HCT116 (cell line): ENCODE measurements around the gene ATP13A2. TPM values are rescaled to one million over a fixed set of nuclear protein-coding genes. Genes with fewer than 3 reads are reported as not detected.

Experiments
- ATAC-seq: fragments of 200-7000 bp; cut with Tn5 transposase; 2 replicates; pipeline ENCODE4 v1.9.1; 2020; ENCODE audit warnings: mild to moderate bottlenecking, moderate library complexity
- BruUV-seq: library from RNA; stranded (reverse); fragments of 400-500 nt; replicated peaks from 2 replicates; lab custom pipeline; 2021; lab: Mats Ljungman, UMichigan
- CTCF ChIA-PET: fragments of 300-600 bp; sonication (Branson Sonifier 250); formaldehyde crosslinking; loops from one replicate; lab custom pipeline; 2021; ENCODE audit warnings: antibody characterized with exemption; lab: Charles Lee
- POLR2A ChIA-PET: fragments of 300-600, 350-600 bp; sonication (Branson Sonifier 250); formaldehyde crosslinking; loops from one replicate; lab custom pipeline; 2021; ENCODE audit warnings: antibody characterized with exemption; lab: Charles Lee
- RAD21 ChIA-PET, 2 experiments: fragments of 300-600 bp; sonication (Branson Sonifier 250); formaldehyde crosslinking; loops; one replicate each; lab custom pipeline; 2023; ENCODE audit warnings: low total read pairs in 2 of 2; ENCODE audit not compliant: uncharacterized antibody in 2 of 2, unreplicated experiment in 2 of 2, low non-redundant PET in 1 of 2; lab: Charles Lee
- DNase-seq: peaks from one replicate; pipeline ENCODE4 v3.0.0-alpha.2; 2010; ENCODE audit warnings: low read depth, low spot score
- H2AFZ ChIP-seq: fragments of 200-600 bp; shearing (Covaris generic), sonication (generic); 2 replicates; pipeline ENCODE4 v1.6.1; 2017; ENCODE audit warnings: low read depth, mixed run types, mixed read lengths, antibody characterized with exemption, low read length; ENCODE audit not compliant: poor library complexity, severe bottlenecking
- H3K27ac ChIP-seq: 2 replicates; pipeline ENCODE4 v1.5.1; 2012; ENCODE audit warnings: low read depth, low read length
- H3K27me3 ChIP-seq: fragments of 200-600 bp; sonication (generic); 2 replicates; pipeline ENCODE4 v1.6.1; 2016; ENCODE audit warnings: mixed run types, low read length, mixed read lengths; ENCODE audit not compliant: insufficient read depth
- H3K36me3 ChIP-seq, 2 experiments: fragments of 200-500 bp in 1 of 2; fragments of 200-600 bp in 1 of 2; sonication (Bioruptor generic) in 1 of 2; sonication (generic) in 1 of 2; 2 replicates each; pipeline versions ENCODE4 v1.5.1 to v1.6.1; 2014 to 2016; ENCODE audit warnings: low read length in 2 of 2, inconsistent platforms in 1 of 2, mixed read lengths in 1 of 2, mixed run types in 1 of 2; ENCODE audit not compliant: insufficient read depth in 2 of 2, control insufficient read depth in 1 of 2
- H3K4me1 ChIP-seq, 2 experiments: fragments of 200-600 bp in 1 of 2; sonication (generic) in 1 of 2; 2 replicates each; pipeline versions ENCODE4 v1.5.1 to v1.6.1; 2012 to 2017; ENCODE audit warnings: low read length in 2 of 2, inconsistent platforms in 1 of 2, mild to moderate bottlenecking in 1 of 2, mixed read lengths in 1 of 2, mixed run types in 1 of 2, moderate library complexity in 1 of 2; ENCODE audit not compliant: insufficient read depth in 2 of 2, control insufficient read depth in 1 of 2
- H3K4me2 ChIP-seq: fragments of 200-600 bp; sonication (generic); 2 replicates; pipeline ENCODE4 v1.6.1; 2017; ENCODE audit warnings: mixed run types, low read length, mixed read lengths
- H3K4me3 ChIP-seq, 2 experiments: fragments of 200-600 bp in 1 of 2; sonication (generic) in 1 of 2; replicated peaks in 1 of 2; 2 replicates each; pipeline ENCODE4 v1.5.1; 2011 to 2016; ENCODE audit warnings: low read length in 2 of 2, control low read depth in 1 of 2, low read depth in 1 of 2, mild to moderate bottlenecking in 1 of 2, mixed read lengths in 1 of 2, mixed run types in 1 of 2
- H3K79me2 ChIP-seq: fragments of 200-600 bp; sonication (generic); 2 replicates; pipeline ENCODE4 v1.6.1; 2017; ENCODE audit warnings: mild to moderate bottlenecking, mixed run types, low read length, moderate library complexity, mixed read lengths; ENCODE audit not compliant: insufficient read depth
- H3K9ac ChIP-seq: fragments of 200-600 bp; sonication (generic); 2 replicates; pipeline ENCODE4 v1.6.1; 2016; ENCODE audit warnings: low read length, mixed read lengths
- H3K9me2 ChIP-seq: fragments of 200-600 bp; sonication (generic), shearing (Covaris generic); 2 replicates; pipeline ENCODE4 v1.6.1; 2017; ENCODE audit warnings: mixed run types, mild to moderate bottlenecking, moderate library complexity; ENCODE audit not compliant: insufficient read depth
- H3K9me3 ChIP-seq, 2 experiments: fragments of 200-500 bp in 1 of 2; fragments of 200-600 bp in 1 of 2; sonication (Bioruptor generic) in 1 of 2; sonication (generic) in 1 of 2; 2 replicates each; pipeline ENCODE4 v1.6.1; 2014 to 2017; ENCODE audit warnings: low read length in 2 of 2, mixed read lengths in 2 of 2, inconsistent platforms in 1 of 2, low read depth in 1 of 2, mild to moderate bottlenecking in 1 of 2, mixed run types in 1 of 2, moderate library complexity in 1 of 2; ENCODE audit not compliant: control insufficient read depth in 1 of 2, insufficient read depth in 1 of 2
- H4K20me1 ChIP-seq: fragments of 200-600 bp; sonication (generic), shearing (Covaris generic); 2 replicates; pipeline ENCODE4 v1.6.1; 2017; ENCODE audit warnings: mixed run types, mild to moderate bottlenecking, moderate library complexity; ENCODE audit not compliant: insufficient read depth
- ATF3 ChIP-seq: IDR thresholded peaks from 2 replicates; pipeline ENCODE4 v1.6.1; 2012
- CBX3 ChIP-seq: IDR thresholded peaks from 2 replicates; pipeline ENCODE4 v1.6.1; 2012; ENCODE audit warnings: low read depth
- EGR1 ChIP-seq: IDR thresholded peaks from 2 replicates; pipeline ENCODE4 v1.6.1; 2012; ENCODE audit warnings: low read depth
- ELF1 ChIP-seq: IDR thresholded peaks from 2 replicates; pipeline ENCODE4 v1.6.1; 2012; ENCODE audit warnings: low read depth, borderline replicate concordance
- FOSL1 ChIP-seq: IDR thresholded peaks from 2 replicates; pipeline ENCODE4 v1.6.1; 2012; ENCODE audit warnings: low read depth
- POLR2A ChIP-seq: IDR thresholded peaks from 2 replicates; pipeline ENCODE4 v1.7.0; 2011; ENCODE audit warnings: borderline replicate concordance; ENCODE audit not compliant: insufficient read depth, insufficient read length; ENCODE audit errors: extremely low read depth
- POLR2AphosphoS5 ChIP-seq: IDR thresholded peaks from 2 replicates; pipeline ENCODE4 v1.6.1; 2011; ENCODE audit warnings: mild to moderate bottlenecking, low read depth, low read length, moderate library complexity
- RAD21 ChIP-seq: IDR thresholded peaks from 2 replicates; pipeline ENCODE4 v1.6.1; 2012; ENCODE audit warnings: low read depth, mild to moderate bottlenecking
- REST ChIP-seq: IDR thresholded peaks from 2 replicates; pipeline ENCODE4 v1.6.1; 2012; ENCODE audit warnings: low read depth
- SIN3A ChIP-seq: IDR thresholded peaks from 2 replicates; pipeline ENCODE4 v1.6.1; 2012; ENCODE audit warnings: low read depth
- SRF ChIP-seq: IDR thresholded peaks from 2 replicates; pipeline ENCODE4 v1.6.1; 2012; ENCODE audit warnings: low read depth
- TCF7L2 ChIP-seq: IDR thresholded peaks from 2 replicates; pipeline ENCODE4 v1.7.0; 2011; ENCODE audit warnings: borderline replicate concordance, inconsistent platforms; ENCODE audit not compliant: insufficient read depth, insufficient read length; ENCODE audit errors: extremely low read depth
- ZFX ChIP-seq: fragments of 450-650 bp; IDR thresholded peaks from 2 replicates; pipeline ENCODE4 v1.6.1; 2017
- ZNF274 ChIP-seq: fragments of 200-500 bp; sonication (Bioruptor generic); IDR thresholded peaks from 2 replicates; pipeline ENCODE4 v1.6.1; 2014; ENCODE audit warnings: mild to moderate bottlenecking, low read depth, low read length, inconsistent platforms
- intact Hi-C: fragments of 100-400 bp; cut with micrococcal nuclease; formaldehyde crosslinking; loops from 2 replicates; pipeline ENCODE4 v1.10.0; 2022
- total RNA-seq: library from RNA; stranded (reverse); gene quantifications from one replicate; pipeline ENCODE4 v1.2.1, GENCODE V29; 2021; ENCODE audit not compliant: unreplicated experiment
- TF ChIP-seq, protein P1 (sequence below), 3 experiments: fragments of 200-600 bp in 1 of 3; sonication (generic) in 1 of 3; IDR thresholded peaks in 2 of 3; conservative IDR thresholded peaks in 1 of 3; 2 replicates each; pipeline ENCODE4 v1.5.1; 2012 to 2017; ENCODE audit warnings: low read depth in 2 of 3, low read length in 2 of 3, antibody characterized with exemption in 1 of 3, borderline replicate concordance in 1 of 3, control low read depth in 1 of 3, mild to moderate bottlenecking in 1 of 3, mixed read lengths in 1 of 3, mixed run types in 1 of 3, moderate library complexity in 1 of 3; ENCODE audit not compliant: insufficient read depth in 1 of 3

The ATP13A2 gene
- total RNA-seq, 1 experiment from 2014 or later = 60.5 TPM

GRCh38 chr1:16989676-16990391, 21.9 kb downstream of the ATP13A2 start:
- Histone ChIP-seq H4K20me1 (no peaks in the 10 kb centered on the region), H3K9ac (no peak overlapping the region), H3K9me3 (no peaks in the 10 kb centered on the region), H3K4me3 (no peak overlapping the region), H3K4me2 (no peak overlapping the region), H3K36me3 (peaks cover 0 to 3% of the 10 kb centered on the region in 2 experiments; a peak in 1 of 4 replicates), H2AFZ (no peak overlapping the region), H3K27ac (no peak overlapping the region), H3K27me3 (no peaks in the 10 kb centered on the region), H3K79me2 (no peaks in the 10 kb centered on the region), H3K4me1 (peaks cover under 1 to 7% of the 10 kb centered on the region in 2 experiments; a peak in 1 of 4 replicates), H3K9me2 (no peaks in the 10 kb centered on the region)
- POLR2A ChIA-PET = no interaction called here
- ATAC-seq (no peak), DNase-seq (no peak)
- TF ChIP-seq REST (no peak), POLR2AphosphoS5 (no peak), POLR2A (no peak), EGR1 (no peak), ELF1 (no peak), TCF7L2 (no peak), ZNF274 (no peak), ATF3 (no peak), RAD21 (no peak), SIN3A (no peak), SRF (no peak), CBX3 (no peak), FOSL1 (no peak), ZFX (no peak)
- TF ChIP-seq, protein P1, sequence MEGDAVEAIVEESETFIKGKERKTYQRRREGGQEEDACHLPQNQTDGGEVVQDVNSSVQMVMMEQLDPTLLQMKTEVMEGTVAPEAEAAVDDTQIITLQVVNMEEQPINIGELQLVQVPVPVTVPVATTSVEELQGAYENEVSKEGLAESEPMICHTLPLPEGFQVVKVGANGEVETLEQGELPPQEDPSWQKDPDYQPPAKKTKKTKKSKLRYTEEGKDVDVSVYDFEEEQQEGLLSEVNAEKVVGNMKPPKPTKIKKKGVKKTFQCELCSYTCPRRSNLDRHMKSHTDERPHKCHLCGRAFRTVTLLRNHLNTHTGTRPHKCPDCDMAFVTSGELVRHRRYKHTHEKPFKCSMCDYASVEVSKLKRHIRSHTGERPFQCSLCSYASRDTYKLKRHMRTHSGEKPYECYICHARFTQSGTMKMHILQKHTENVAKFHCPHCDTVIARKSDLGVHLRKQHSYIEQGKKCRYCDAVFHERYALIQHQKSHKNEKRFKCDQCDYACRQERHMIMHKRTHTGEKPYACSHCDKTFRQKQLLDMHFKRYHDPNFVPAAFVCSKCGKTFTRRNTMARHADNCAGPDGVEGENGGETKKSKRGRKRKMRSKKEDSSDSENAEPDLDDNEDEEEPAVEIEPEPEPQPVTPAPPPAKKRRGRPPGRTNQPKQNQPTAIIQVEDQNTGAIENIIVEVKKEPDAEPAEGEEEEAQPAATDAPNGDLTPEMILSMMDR (IDR thresholded peaks at IDR 0.05 in 2 of 3, conservative IDR thresholded peaks at IDR 0.05 in 1 of 3; ENCODE audit: borderline replicate concordance in 1 of 3, insufficient read depth in 1 of 3, low read depth in 2 of 3, low read length in 2 of 3) = no peak
- CTCF ChIA-PET = no interaction called here
- intact Hi-C loops = no loop called here
- BruUV-seq = no TSS peak
- RAD21 ChIA-PET = no interaction called here
